ELR (cell line): Measurements from ENCODE around the gene RAB14.

Source experiments
- DNase-seq: peaks from one replicate; pipeline ENCODE4 v3.0.0-alpha.2; 2015; ENCODE audit warnings: low read depth

RAB14 gene

DNA sequence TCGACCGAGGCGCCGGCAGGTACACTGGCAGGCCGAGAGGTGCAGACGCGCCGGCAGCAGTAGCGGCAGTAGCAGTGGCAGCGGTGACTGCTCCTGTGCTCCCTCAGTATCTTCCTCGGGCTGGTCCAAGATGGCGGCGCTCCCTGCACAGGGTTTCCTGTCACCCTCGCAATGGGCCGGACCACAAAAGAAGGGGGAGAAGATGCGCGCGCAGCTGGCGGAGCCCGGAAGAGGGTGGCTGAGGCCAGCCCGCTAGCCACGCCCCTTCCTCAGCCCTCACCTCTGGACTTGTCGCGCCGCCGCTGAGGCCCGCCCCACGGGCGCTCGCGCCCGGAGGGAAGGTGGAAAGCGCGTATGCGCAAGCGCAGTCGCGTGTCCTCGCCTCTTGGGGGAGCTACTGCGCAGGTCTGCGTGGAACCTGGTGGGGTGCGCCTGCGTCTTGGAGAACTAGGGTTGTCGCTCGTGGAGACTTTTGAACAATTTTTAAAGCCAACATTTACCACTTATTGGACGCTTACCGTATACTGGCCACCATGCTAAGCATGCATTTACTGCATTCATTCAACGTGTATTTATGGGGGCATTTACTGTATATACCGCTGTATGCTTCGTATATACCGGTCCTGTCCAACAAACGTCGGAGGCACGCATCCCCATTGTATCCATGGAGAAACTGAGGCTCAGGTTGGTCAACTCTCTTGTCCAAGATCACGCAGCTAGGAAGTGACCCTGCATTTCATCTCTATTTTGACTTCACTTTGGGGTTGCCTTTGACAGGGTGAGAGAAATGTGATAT is at the start of gene RAB14:
TSS of gene RAB14 (minus strand) at position 132 of the 796 bp plus-strand sequence. CDS start 8,457 bp downstream, outside the sequence.
- peak; percentile 98 for DNase-seq

DNA sequence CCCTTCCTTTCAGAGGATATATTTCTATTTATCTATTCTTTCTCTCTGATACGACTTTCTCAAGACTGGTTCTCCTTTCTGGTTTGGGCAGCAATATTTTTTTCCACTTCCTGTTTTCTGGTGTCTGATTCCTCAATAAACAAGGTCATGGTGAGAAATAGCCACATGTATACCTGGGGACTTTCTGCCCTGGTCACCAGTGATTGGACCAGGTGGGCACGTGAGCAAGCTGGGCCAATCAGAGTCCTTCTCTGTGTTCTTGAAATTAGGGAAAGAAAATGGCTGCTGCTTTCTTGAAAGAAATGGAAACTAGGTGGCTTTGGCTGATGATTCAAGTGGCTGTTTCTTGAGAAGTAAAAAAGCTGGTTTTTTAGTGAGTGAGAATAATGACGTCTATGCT is 47.9 kb upstream of the RAB14 start:
- no peak for DNase-seq

DNA sequence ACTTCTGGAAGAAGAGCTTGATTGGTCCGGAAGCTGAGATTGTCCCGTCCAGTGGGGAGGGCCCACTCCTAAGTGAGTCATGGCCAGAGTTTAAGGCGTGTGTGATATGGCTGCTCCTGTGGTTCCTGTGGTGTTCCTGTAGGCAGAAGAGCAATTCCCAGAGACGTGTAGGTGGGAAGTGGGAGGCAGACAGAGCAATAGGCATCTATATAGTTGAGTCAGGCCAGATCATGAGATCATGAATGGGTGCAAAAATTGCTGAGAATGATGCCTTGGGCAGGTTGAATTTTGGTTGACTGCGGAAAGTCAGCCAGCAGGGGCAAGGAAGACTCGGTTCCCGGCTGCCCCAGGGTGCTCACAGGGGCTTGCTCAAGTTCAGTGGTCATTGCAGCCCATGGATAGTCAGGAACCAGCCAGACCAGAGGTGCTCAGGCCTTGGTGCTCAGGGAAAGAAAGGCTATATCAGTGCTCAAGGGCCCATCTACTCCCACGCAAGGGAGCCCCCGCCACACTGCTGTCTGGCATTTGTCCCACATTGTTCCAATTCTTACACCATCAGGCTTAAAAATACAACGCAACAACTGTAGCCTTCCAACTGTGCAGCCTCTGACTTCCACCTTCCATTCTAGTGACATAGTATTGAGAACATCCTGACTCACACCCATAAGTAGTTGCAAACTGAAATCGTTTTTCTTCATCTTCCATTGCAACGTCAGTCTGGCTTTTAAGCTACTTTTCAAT is 45.3 kb upstream of the RAB14 start:
- DNase-seq = peak; percentile 81

DNA sequence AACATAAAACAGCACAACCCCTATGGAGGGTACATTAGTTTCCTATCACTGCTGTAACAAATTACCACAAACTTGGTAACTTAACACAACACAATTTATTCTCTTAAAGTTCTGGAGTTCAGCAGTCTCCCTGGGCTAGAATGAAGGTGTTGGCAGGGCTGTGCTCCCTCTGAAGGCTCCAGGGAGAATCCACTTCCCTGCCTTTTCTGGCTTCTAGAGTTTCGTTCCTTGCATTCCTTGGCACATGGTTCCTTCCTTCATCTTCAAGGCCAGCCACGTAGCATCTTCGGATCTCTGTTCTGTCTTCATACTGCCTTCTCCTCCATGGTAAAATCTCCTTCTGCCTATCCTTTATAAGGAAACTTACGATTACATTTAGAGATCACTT is 41.3 kb upstream of the RAB14 start:
- DNase-seq = no peak

DNA sequence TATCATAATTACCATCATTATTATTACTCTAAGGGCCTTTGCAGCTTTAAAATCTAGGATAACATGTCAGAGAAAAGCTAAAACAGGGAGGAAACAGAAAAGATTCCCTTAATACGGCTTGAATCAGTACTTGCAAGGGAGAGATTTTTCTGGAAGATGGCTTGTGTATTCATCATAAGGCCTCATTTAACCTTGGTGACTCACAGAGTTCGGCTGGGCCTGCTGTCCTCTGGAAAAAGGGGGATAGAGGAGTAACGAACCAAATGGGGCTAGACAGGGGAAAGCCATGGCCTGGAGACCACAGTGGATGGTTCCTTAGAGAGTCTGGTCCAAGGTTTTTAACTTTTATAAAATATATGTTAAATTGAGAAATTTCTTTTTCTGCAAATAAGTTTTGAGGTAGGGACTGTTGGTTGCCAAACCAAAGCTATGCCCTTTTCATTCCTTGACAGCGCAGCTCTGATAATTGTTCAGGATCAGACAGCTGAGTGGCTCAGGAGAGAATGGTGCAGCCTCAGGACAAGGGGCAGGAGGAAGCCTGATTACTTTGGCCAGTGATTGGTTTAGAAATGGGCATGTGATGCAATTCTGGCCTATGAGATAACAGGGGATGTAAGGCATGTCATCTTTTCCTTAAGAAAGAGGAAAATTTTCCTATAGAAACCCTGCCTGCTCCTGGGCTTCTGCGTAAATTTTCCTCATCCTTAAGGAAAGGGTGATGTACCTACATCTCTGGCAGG is 40.7 kb upstream of the RAB14 start:
- peak; percentile 70 for DNase-seq

DNA sequence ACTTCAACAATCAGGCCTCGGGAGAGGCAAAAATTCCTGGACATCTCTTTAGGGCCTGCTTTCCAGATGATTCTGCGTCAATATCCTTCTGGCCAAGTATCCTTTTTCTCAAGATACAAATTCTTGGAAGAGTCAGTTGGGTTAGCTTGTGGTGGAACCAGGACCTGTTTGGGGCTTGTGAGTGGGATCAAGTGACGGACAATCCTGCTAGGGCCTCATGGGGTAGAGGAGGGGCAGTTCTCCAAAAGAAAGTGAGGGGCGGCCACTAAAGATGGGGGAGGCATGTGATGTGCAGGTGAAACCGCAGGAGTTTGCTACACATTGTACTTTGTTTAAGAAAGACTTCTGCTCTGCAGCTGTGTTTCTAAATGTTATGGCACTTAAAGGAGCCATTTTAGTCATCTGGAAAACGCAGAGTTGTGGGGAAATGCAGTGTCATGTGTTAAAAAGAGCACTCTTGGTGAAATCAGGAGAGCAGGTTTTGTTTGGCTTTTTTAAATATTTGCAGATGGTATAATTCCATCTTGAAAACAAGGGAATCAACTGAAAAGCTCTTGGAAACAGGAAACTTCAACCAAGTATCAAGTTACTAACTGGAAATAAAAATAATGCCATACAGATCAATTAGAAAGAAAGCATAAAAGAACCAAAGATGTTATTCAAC is 38.9 kb upstream of the RAB14 start:
- no peak for DNase-seq

DNA sequence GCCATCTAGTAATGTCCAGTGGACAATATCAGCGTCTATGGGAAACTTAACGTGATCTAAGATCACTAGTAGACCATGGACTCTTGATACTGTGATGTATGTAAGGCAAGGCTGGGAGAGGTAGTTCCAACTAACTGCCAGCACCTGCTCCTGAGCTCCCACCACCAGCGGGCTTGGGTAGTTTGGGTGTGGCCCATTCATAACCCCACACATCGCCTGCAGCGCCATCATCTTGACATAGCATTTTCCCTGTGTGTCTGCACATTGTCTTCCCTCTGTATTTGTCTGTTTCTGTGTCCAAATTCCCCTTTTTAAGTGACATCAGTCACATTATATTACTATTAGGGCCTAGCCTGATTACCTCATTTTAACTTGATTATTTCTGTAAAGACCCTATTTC is 38.2 kb upstream of the RAB14 start:
- no peak for DNase-seq

DNA sequence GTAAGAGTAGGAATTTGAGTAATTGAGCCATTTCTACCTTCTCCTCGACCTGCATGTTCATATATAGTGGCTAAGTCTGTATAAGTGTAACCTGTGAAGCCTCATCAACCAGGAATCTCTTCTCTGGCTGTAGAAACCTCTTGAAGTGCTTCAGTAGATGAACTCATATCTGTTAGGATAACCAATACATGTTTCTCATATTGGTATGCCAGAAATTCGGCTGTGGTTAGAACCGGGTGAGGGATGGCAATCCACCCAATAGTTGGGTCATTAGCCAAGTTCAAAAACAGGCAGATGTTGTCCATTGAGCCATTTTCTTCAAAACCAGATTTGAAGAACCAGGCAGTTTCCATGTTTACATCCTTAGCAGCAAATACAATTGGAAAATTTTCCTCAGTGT is 37.4 kb upstream of the RAB14 start:
- DNase-seq = peak; percentile 25

DNA sequence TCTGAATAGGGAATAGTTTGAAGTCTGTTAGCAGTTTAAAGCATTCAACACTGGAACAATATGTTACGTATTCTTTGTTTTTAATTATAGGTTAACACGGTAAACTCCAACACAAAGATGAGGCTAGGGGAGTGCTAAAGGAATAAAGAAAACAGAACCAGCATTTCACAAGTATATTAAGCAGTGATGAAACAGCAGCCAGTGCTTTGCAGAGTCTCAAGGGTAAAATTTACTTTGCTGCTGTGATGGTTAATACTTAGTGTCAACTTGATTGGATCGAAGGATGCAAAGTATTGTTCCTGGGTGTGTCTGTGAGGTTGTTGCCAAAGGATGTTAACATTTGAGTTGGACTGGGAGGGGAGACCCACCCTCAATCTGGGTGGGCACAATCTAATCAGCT is 36.2 kb upstream of the RAB14 start:
- DNase-seq = no peak

DNA sequence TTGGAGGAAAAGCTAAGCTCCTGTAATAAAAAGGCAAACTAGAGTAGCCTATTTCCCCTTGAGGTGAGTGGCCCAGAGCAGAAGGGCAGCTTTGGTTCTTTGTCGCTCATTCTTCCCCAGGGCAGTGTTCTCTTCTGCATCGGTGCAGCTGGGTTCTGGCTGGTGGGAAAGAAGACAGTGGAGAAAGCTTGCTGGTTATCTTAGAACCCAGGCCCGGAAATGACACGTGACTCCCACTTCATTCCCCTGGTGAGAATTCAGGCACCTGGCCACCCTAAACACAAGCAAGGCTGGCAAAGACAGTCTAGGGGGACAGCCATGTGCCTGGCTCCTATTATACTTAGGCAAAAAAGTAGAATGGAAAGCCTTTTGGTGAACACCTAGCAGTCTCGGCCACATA is 33.8 kb upstream of the RAB14 start:
- DNase-seq = no peak

DNA sequence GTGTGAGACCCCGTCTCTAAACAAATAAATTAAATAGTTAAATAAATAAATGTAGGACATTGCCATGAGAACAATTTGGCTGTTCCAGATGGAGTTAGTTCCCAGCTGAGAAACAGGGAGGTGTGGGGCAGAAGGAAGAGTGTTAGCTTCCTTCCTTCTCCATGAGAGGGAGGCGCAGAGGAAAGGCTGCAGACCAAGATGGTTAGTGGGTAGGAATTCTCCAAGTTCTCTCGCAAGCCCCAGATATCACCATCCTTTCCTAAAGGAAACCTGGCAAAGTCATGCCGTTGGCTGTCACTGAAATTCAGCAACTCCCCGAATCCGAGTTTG is 33.1 kb upstream of the RAB14 start:
- no peak for DNase-seq

DNA sequence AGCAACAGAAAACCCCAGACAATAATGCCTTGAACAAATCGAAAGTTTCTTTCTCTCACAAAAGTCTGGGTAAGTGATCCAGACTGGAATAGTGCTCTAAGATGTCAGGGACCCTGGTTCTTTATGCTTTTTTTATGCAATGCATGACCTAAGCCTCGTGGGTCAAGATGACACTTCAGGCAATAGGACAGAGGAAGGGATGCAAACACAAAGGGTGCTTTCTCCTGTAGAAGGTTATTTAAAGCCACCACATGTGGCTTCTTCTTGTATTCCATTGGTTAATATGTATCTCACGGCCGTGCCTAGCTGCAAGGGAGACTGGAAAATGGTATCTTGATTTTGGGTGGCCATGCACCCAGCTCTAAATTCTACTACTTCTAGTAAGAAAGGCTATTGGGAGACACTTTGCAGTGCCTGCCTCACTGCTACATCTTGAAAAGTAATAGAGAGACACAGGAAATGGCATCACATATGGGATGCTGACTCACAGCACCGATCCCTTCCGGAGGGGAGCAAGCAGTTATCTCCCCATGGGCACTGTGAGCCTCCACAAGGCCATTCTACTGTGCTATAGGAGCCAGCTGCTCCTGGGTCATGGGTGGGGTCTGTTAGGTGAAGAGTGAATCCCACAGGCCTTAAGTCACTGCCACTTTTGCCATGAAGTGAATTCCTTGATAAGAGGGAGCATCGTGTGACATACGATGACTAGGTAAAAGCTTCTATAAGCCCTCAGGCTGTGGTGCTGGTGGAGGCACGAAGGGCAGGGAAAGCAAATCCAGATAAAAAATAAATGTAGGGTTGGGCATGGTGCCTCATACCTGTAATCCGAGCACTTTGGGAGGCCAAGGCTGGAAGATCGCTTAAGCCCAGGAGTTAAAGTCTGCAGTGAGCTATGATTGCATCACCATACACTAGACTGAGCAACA is 32.5 kb upstream of the RAB14 start:
- DNase-seq = peak; percentile 87

DNA sequence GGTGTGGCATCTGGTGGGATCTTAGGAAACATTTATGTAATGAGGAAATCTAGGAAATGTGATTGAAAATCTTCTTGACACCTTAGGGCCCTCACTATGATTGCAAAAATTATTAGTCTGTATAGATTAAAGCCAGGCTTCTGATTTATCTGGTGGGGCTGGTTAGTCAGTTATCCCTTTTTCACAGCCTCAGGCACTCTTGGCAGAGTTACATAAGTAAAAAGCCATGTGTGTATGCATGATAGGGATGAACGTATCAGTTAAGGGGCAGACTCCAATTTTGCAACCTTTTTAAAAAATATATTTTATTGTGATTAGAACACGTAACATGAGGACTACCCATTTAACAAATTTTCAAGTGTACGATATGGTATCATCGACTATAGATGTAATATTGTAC is 30.6 kb upstream of the RAB14 start:
- peak; percentile 21 for DNase-seq

DNA sequence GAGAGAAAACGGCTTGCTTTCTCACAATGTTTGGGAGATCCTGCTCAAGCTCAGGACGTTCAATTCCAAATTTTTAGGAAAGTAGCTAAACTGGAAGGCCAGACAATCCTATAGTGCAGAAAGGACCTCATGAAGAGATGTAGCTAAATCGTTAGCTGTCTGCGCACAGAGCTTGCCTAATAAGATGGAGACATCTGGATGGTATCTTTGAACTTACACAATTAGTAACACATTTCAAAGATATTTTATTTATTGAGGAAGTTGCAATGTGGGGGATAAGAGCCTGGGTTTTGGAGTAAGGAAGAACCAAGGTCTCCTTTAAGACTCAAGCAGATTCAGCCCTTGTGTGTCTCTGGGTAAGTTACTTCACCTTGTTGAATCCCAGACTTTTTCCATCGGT is 28.6 kb upstream of the RAB14 start:
- DNase-seq = no peak

DNA sequence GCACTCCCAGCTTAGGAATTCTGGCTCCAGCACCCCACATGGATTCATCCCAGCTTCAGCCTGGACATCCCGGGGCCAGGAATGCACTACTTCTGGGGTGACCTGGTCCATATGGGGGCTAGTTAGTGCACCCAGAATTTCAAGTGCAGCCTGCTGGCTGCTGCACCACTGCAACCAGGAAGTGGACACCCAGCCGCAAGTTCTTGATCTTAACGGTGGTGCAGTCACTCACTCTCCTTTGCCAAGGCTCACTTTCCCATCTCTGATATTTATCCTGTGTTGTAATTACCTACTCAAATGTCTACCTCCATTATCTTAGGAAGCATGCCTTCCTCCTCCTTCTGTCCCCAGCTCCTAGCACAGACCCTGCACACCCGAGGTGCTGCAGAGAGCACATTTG is 26.2 kb upstream of the RAB14 start:
- no peak for DNase-seq

DNA sequence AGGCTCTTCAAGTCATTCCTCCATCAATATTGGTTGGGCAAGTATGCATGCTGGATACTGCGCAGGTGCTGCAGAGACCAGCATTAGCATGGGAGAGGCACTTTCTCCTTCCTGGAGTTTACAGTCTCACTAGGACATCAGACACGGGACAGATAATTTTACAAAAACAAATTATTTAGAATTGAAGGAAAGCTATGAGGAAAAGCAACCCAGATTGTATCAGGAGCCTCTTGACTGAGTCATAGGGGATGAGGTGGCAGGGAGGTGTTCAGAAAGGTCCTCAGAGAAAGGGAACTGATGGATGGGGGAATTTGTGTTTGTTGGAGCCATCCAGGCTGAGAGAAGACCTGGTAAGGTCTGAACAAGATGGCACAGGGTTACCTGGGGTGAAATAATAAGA is 24.5 kb upstream of the RAB14 start:
- DNase-seq = peak; percentile 76

DNA sequence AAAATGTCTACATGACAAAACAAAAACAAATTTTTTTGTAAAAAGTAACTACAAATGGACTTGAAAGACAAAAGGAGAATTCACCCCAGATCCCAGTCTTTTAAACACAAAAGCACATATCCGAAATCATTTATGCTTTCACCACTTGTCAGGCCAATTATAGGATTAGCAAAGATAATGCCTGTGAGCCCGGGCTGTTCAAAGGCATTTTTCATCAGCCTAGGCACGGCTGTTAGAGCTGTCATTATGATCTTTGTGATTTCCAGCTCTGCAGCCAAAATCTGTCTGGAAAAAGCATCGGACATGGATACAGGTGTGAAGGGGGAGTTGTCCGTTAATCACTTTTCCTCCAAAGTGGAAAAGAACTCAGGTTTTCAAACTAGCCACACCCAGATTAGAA is 23.6 kb upstream of the RAB14 start:
- no peak for DNase-seq

DNA sequence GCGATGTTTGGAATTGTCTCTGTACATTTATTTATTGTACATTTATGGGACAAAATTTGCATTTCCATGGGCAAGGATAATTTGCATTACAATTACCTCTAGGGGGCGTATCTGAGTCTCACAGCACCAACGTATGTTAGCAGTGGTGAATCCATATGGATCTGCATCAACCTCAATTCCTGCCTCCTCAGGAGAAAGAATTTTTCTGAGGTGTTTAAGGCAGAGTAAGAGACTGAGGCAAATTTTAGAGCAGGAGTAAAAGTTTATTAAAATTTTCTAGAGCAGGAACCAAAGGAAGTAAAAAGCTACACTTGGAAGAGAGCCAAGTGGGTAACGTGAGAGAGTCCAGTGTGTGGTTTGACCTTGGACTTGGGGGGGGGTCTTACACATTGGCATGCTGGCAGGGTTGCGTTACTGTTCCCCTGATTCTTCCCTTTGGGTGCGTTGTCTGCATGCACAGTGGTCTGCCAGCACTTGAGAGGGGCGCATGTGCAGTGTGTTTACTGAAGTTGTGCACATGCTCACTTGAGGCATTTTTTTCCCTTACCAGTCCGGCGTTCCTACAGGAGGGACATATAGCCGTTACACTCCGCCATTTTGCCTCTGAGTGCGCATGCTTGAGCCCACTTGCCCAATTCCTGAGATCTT is 21.0 kb upstream of the RAB14 start:
- peak; percentile 83 for DNase-seq

DNA sequence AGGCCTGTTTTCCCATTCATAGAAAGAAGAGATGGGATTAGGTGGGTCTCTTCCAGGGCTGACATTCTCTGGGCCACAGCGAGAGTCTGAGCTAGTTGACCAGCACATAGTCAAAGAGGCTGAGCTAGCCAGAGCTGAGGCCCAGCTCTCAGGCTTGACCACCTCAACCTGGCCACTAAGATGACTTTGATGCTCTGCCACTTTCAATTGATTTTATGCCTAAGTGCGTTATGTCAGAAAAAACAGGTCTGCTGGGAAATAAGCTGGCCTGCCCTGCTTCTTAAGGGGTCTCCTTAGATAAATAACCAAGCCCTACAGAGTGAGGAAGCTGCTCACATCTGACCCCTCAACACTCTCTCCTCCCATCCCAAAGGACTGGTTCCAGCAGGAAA is 20.0 kb upstream of the RAB14 start:
- no peak for DNase-seq

DNA sequence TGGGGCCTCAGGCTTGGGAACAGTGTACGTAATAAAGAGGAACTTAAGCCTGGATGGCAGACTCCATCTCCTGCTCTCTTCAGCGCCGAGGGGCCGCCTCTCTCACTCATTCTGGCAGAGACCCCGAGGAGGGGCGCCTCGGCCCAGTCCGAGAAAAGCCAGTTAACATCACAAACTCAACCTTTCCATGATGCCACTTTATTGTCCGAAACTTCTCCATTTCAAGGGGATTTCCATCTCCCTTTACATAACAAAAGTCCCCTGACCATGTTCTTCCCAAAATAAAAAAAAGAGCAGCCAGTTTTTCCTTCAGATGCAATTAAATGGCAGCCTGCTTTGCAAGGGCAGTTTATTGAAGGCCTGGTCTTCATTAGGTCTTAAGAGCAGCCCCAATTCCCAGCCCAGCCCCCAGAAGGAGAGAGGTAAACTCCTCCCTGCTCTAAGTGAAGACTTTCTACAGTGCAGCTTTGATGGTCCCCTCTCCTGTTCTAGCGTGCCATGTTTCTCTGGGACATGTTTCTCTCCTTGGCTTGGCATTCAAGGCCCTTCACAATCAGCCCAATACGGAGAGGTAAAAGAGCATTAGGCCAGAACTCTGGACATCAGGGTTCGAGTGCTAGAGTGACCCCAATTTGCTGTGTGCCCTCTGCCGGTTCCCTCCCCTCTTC is 19.5 kb upstream of the RAB14 start:
- no peak for DNase-seq
